Mammary epithelial cell (primary cell): ENCODE results near the gene TUBA8.

Source experiments
- CTCF ChIP-seq, 2 donors: IDR thresholded peaks in 1 of 2; conservative IDR thresholded peaks in 1 of 2; 2 replicates each; pipeline ENCODE4 v1.5.1; 2011 to 2012; ENCODE audit warnings: inconsistent platforms in 2 of 2, low read length in 2 of 2, mild to moderate bottlenecking in 2 of 2, control low read depth in 1 of 2, low read depth in 1 of 2; ENCODE audit not compliant: insufficient read depth in 1 of 2; ENCODE audit errors: extremely low read depth in 1 of 2
- EZH2 ChIP-seq: IDR thresholded peaks from 2 replicates; pipeline ENCODE4 v1.6.1; 2012; ENCODE audit warnings: low read length, inconsistent platforms, borderline replicate concordance

- no peak for TF ChIP-seq CTCF (conservative IDR thresholded peaks at IDR 0.05 in 1 of 2, IDR thresholded peaks at IDR 0.05 in 1 of 2; ENCODE audit: extremely low read depth in 1 of 2, insufficient read depth in 1 of 2, low read depth in 1 of 2, low read length in 2 of 2)
- TF ChIP-seq EZH2 = no peak
Measured at GRCh38 chr22:18121506-18121905, 10.9 kb downstream of the TUBA8 start.
